ENCODE measurements around the gene C1orf198.

Gene C1orf198

GRCh38 chr1:230884646-230885045 is 16.3 kb upstream of the C1orf198 start:
- DNase-seq: no peak

DNA sequence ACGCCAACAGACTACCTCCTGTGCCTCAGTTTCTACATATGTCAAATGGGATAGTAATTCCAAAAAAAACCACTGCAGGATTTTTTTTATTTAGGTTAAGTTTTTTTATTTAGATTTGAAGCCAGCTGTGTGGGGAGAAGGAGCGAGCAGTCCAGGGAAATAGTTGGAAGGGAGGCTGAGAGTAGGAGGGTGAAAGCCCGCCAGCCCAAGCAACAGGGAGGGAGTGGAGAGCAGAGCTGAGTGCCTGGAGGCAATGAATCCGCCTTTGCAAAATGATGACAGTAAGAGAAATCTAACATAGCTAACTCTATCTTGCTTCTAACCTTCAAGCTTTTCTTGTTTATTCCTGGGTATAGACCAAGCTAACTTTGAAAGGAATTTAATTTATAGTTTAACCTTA is 15.6 kb upstream of the C1orf198 start:
- DNase-seq: no peak

DNA sequence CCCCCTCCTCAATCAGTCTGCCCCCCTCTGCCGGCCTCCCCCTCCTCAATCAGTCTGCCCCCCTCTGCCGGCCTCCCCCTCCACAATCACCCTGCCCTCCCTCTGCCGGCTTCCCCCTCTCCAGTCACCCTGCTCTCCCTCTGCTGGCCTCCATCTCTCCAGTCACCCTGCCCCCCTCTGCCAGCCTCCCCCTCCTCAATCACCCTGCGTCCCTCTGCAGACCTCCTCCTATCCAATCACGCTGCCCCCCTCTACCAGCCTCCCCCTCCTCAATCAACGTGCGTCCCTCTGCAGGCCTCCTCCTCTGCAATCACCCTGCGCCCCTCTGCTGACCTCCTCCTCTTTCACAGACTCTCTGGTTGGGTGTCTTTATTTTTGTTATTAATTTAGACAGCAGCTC is 11.5 kb upstream of the C1orf198 start:
- DNase-seq: no peak

DNA sequence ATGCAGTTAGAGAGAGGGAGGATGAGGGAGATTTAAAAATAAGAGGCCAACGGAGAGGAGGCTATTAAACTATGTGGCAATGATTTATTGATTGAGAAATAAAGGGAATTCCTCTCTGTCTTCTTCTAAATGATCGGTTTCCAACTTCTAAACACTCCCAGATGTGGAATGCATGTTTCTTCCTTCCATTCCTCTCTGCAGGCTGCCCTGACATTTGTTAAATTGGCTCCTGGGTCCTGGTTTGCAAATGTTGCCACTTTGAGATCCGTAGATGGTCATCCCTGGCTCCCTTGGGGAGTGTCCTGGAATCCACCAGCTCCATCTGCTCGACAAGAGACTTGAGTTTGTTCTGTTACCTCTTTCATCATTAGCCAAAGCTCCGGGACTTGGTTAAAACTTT is 10.3 kb upstream of the C1orf198 start:
- no peak for DNase-seq

DNA sequence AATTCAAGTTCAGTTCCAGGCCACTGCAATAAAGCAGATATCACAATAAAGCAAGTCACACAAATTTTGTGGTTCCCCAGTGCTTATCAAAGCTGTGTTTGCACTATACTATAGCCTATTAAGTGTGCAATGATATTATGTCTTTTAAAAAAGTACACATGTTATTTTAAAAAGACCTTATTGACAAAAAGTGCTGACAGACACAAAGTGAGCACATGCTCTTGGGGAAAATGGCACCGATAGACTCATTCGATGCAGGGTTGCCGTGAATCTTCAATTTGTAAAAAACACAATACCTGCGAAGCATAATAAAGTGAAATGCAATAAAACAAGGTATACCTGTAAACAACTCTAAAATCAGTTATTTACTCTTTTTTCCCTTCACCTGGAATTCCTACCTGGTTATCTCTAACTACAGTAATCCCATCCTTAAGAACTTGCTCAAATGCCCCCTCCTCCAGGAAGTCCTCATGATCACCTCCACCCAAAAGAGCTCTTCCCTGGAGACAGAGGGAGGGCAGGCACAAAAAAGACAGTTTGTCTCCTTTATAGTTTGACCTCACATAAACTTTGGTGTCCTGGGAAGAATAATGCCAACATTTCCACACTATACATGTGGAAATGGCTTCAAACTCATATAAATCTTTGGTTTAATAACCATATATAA is 9.7 kb upstream of the C1orf198 start:
- DNase-seq: no peak

GRCh38 chr1:230877146-230877923 is 9.0 kb upstream of the C1orf198 start:
- DNase-seq: no peak

DNA sequence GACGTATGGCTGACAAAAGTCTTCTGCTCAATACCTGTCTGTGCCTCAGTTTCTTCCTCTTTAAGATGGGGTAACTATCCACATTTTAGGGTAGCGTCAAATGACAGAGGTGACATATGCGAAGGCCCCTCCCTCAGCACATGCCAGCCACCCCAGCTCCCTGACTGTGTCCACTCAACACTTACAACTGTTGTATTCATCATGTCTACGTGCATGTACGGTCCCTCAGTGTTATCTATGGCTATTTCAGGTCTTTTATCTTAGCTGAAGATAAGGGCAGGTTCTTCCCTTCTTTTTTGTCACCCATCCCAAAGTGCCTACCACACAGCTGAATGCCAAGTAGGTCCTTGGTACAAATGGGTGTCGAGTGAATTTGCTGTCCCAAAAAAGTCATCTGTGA is 8.3 kb upstream of the C1orf198 start:
- DNase-seq: no peak

- no peak for DNase-seq
Observed at GRCh38 chr1:230875370-230875769, 7.0 kb upstream of the C1orf198 start.

- DNase-seq: no peak
Observed at GRCh38 chr1:230870916-230871315, 2.6 kb upstream of the C1orf198 start.

- DNase-seq: no peak
Observed at GRCh38 chr1:230869500-230869899, 1.2 kb upstream of the C1orf198 start.

DNA sequence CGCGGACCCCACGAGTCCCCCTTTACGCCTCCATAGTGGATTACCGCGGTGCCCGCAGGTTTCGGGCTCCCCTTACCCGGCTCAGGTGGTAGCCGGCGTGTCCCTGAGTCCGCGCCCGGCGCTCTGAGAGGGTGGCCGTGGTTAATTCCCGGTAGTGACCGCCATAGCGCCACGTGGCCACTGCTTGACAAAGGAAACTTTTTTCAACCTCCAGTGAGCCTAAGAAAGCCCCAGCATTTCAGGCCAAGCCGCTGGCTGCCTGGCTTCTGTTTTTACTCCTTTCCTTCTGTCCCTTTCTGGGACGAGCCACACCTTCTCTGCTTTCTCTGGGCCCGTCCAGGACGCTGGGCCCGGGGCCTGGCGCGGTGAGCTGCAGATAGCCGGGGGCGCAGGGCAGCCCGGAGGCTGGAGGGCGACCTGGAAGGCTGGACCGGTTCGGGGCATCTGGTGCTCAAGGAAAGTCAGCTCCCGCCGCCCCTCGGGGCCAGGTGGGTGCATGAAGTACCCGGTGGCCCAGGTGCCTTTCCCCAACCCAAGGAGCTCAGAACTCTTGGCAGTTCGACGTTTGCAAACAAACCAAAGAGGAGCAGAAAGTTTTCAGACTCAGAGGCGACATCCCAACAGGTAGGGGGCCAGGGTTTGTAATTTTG is 540 bp upstream of the C1orf198 start:
- no peak for DNase-seq

DNA sequence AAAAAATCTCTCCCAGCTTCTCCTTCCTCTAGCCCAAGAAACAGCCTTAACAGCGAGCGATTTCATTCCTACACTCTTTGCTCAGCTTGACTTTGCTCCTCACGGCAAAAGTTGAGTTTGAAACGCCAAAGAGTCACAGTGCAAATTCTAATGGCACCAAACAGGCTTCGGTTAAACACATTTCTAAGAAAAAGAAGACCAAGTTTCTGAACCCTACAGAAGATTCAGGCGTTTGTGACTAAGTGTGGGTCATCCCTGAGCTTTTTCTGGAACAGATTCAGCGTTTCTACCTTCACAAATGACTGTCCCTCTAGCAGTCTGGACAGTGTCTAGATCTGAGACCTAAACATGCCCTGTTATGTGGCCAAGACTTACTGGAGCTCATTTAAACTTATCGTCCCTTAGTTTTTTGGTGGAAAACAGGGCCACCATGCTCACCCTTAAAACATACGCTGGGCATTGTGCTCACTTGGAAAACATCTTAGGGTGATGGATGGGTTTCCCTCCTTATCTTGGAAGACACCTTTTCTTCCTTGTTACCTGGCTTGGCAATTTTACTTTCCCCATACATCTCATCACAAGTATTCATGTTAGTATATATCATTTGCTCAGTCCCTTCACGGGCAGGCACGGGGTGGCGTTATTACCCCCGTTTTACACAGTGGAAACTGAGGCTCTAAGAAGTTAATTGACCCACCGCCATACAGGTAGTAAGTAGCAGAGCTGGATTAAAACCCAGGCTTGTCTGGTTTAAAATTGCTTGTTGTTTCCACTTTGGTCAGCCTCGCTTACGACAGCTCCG is 1.0 kb downstream of the C1orf198 start:
- DNase-seq: no peak

- DNase-seq: no peak
Observed at GRCh38 chr1:230866171-230867070, 1.9 kb downstream of the C1orf198 start.

DNA sequence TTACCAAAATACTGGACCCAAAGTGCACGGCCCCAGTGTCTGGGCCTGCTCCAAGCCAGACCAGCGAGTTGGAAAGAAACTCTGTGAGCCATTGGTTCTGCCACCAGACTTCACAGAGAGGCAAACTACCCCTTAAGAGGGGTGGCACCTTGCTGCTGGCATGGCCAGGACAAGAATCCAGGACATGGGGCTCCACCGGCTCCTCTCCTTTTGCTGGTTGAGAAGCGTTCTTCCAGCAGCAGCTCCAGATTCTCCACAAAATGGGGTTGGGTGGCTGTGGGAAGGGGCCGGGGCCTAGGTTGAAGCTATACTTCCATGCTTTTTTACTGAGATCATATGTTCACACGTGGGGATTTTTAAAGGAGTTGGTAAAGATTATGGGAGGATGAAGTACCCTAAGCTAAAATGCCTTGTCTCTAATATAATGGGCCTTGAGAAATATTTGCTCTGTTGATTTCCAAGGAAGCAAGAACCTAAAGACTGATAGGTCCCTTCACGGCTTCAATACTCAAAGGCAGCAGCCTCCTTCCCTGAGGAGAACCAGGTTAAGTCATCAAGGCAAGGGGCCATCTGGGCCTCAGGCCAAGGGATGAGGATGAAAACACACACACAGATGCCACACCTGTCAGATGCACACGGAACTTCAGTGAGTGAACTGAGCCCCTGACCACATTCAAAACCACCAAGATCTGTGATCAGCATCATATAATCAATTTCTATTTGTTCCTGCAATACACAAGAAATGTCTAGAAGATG is 3.1 kb downstream of the C1orf198 start:
- no peak for DNase-seq

DNA sequence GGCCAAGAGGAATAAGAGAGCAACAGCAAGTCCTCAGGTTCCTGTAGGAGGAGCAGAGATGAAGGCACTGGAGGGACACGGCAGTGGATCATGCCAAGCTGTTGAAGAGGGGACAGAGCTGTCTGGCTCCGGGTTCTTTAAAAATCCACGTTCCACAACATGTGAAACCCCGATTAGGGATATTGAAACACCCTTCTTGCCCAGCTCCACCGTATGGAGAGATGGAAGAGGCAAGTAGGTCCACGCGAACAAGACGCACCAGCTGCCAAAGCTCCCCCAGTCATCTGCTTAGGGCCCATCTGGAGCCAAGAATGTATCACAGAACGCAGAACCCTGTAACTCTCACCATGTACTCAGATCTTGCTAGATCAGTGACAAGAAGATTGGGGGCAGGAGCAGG is 3.9 kb downstream of the C1orf198 start:
- DNase-seq: no peak

- DNase-seq: peak; percentile 68
Observed at GRCh38 chr1:230863449-230863848, 4.9 kb downstream of the C1orf198 start.

DNA sequence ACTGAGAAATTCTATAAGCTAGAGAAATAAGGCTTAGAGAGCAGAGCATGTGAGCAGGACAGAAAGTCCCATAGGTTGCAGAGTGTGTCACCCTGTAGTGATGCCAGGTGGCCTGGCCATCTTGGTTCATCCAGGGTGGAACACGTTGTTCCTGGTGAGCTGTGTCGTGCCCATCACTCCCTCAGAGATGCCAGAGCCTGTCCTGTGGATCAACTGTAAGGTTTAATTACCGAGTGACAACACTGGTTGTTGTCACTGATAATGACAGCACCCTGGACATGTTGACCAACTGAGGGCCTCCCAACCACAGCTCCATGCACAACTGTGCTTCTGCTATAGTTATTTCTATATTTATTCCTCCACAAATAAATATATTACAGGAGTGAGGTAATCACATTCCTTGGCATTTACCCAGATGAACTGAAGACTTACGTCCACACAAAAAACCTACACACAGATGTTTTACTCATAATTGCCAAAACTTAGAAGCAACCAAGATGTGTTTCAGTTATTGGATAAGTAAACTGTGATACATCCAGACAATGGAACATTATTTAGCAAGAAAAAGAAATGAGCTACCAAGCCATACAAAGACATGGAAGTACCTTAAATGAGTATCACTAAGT is 6.2 kb downstream of the C1orf198 start:
- no peak for DNase-seq

GRCh38 chr1:230861489-230861888 is 6.8 kb downstream of the C1orf198 start:
- DNase-seq: no peak

DNA sequence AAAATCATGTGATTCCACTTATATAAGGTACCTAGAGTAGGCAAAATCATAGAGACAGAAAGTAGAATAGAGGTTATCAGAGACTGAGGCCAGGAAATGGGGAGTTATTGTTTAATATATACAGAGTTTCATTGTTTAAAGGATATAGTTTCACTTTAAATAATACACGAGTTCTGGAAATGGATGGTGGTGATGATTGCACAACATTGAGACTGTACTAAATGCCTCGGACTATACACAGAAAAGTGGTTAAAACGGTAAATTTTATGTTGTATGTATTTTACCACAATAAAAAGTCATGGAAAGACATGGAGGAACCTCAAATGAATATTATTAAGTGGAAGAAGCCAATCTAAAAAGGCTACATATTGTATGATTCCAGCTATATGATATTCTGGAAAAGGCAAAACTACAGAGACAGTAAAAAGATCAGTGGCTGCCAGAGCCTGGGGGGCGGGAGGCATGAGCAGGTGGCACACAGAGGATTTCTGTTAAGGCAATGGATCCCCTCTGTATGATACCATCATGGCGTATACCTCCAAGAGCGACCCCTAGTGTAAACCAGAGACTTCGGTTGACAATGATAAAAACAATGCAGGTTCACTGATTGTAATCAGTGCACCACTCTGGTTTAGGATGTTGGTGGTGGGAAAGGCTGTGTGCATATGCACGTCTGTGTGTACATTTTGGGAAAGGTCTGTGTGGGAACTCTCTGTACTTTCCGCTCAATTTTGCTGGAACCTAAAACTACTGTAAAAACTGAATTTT is 7.5 kb downstream of the C1orf198 start:
- DNase-seq: peak; percentile 45

Measured in MV-4-11 (cell line).